AG04449 (cell line): ENCODE measurements around the gene PCDHGB5.
"Not testable (repeated sequence)": the region's sequence is repeated elsewhere in the genome, so short reads cannot be mapped to it uniquely, and the experiment has no call there.

Source experiments
- CTCF ChIA-PET: fragments of 350-600 bp; formaldehyde crosslinking; extraction: SDS; loops from one replicate; lab custom pipeline; 2021; ENCODE audit warnings: antibody characterized with exemption; lab: Yijun Ruan, JAX
- POLR2A ChIA-PET: fragments of 400-600, 350-600 bp; formaldehyde crosslinking; extraction: SDS; loops from one replicate; lab custom pipeline; 2020; ENCODE audit warnings: antibody characterized with exemption, inconsistent platforms; lab: Yijun Ruan, JAX
- DNase-seq: peaks from one replicate; pipeline ENCODE4 v3.0.0-alpha.2; 2010; ENCODE audit warnings: low read depth, low spot score
- H3K4me3 ChIP-seq: 2 replicates; pipeline ENCODE4 v1.5.1; 2011; ENCODE audit warnings: low read depth, mild to moderate bottlenecking, control low read depth, low read length
- CTCF ChIP-seq: IDR thresholded peaks from one replicate; pipeline ENCODE4 v1.5.1; 2011; ENCODE audit warnings: mild to moderate bottlenecking, moderate library complexity, low read length, control low read depth, inconsistent platforms; ENCODE audit not compliant: insufficient read depth; ENCODE audit errors: missing control alignments

PCDHGB5 gene

GRCh38 chr5:141397756-141398551, at the start of gene PCDHGB5:
Gene PCDHGB5, plus strand, starts transcription at chr5:141397947. Its CDS starts 181 bp downstream, at chr5:141398128.
- POLR2A ChIA-PET, result interaction anchor here (1.4 kb wide), 1 partner anchor 166 kb away, joined by 3 read pairs; no protein-coding TSS in a partner anchor
- peak within 1 kb of the TSS; percentile 47 for H3K4me3 ChIP-seq
- CTCF ChIA-PET, result interaction anchor here (0.7 to 4.6 kb wide), 23 partner anchors 9 to 174 kb away, joined by 3 to 50 read pairs (median 9); partner anchors contain the start of genes PCDHGA10, PCDHGA11, PCDHGA12 and PCDHGA6
- DNase-seq, result not testable (repeated sequence)
- TF ChIP-seq CTCF, result peak; percentile 50

- CTCF ChIA-PET, result interaction anchor here (0.6 to 10.4 kb wide), 20 partner anchors 8 to 228 kb away, joined by 3 to 134 read pairs (median 6); partner anchors contain the start of genes PCDHGA1, PCDHGA2, PCDHGA5 and PCDHGA8
- DNase-seq, result no peak
- TF ChIP-seq CTCF, result peak; percentile 50
- H3K4me3 ChIP-seq, result peak within 1 kb of the TSS; percentile 39
- POLR2A ChIA-PET, result no interaction called here
These were observed 47.7 kb upstream of the PCDHGB5 start, which contains the start of gene PCDHGB1 for GRCh38 chr5:141349917-141350619. Gene PCDHGB1, plus strand, starts transcription at chr5:141350099. Its CDS starts 162 bp downstream, at chr5:141350261.

- ChIA-PET POLR2A (no interaction called here), CTCF (interaction anchor here (2.4 to 10.4 kb wide), 6 partner anchors 22 to 215 kb away, joined by 6 to 134 read pairs (median 21); partner anchors contain the start of gene PCDHGA1)
- no peak for TF ChIP-seq CTCF
- no peak overlapping the region for H3K4me3 ChIP-seq
- no peak for DNase-seq
These were observed 46.2 kb upstream of the PCDHGB5 start for GRCh38 chr5:141351591-141351990.

- POLR2A ChIA-PET, result no interaction called here
- DNase-seq, result no peak
These were observed 42.8 kb upstream of the PCDHGB5 start, which contains the start of gene PCDHGA4 for GRCh38 chr5:141354900-141355469. Gene PCDHGA4, plus strand, starts transcription at chr5:141355021. Its CDS starts 87 bp downstream, at chr5:141355108.

GRCh38 chr5:141355641-141356040, 42.1 kb upstream of the PCDHGB5 start:
- POLR2A ChIA-PET, result no interaction called here
- CTCF ChIA-PET, result interaction anchor here (1.0 to 3.7 kb wide), 17 partner anchors 8 to 212 kb away, joined by 3 to 37 read pairs (median 6); partner anchors contain the start of genes PCDHGA1, PCDHGA2, PCDHGA3 and PCDHGA5
- no peak for TF ChIP-seq CTCF
- H3K4me3 ChIP-seq, result no peak overlapping the region; the same call in 1 of the 2 replicates
- no peak for DNase-seq

More at GRCh38 chr5:141354900-141355469, 42.8 kb upstream of the PCDHGB5 start, which contains the start of gene PCDHGA4:
- H3K4me3 ChIP-seq, result peak within 1 kb of the TSS; percentile 45
- CTCF ChIA-PET, result interaction anchor here (1.0 to 3.7 kb wide), 17 partner anchors 9 to 212 kb away, joined by 3 to 37 read pairs (median 6); partner anchors contain the start of genes PCDHGA1, PCDHGA2, PCDHGA3 and PCDHGA5
- peak; percentile 2 for TF ChIP-seq CTCF
